C4-2B (cell line): ENCODE measurements around the gene GRAMD2B.

Experiments
- H3K27ac ChIP-seq: fragments of 450-650 bp; 2 replicates; pipeline ENCODE4 v1.5.1; 2017
- CTCF ChIP-seq: fragments of 450-650 bp; conservative IDR thresholded peaks from 2 replicates; pipeline ENCODE4 v1.5.1; 2017; ENCODE audit warnings: mild to moderate bottlenecking
- ZFX ChIP-seq: fragments of 450-650 bp; IDR thresholded peaks from 2 replicates; pipeline ENCODE4 v1.6.1; 2017

Gene GRAMD2B

GRCh38 chr5:126384985-126385384 lies 38.2 kb upstream of the GRAMD2B start:
- TF ChIP-seq CTCF (no peak), ZFX (no peak)
- H3K27ac ChIP-seq: no peak overlapping the region

GRCh38 chr5:126385524-126386502 lies 37.4 kb upstream of the GRAMD2B start:
- no peak for TF ChIP-seq CTCF
- TF ChIP-seq ZFX: no peak
- H3K27ac ChIP-seq: no peak overlapping the region

- TF ChIP-seq ZFX (no peak), CTCF (no peak)
- H3K27ac ChIP-seq: no peak overlapping the region
These were observed 34.0 kb upstream of the GRAMD2B start for GRCh38 chr5:126389179-126389578.

- no peak overlapping the region for H3K27ac ChIP-seq
- TF ChIP-seq ZFX (no peak), CTCF (no peak)
These were observed 33.2 kb upstream of the GRAMD2B start for GRCh38 chr5:126390051-126390450.

- H3K27ac ChIP-seq: no peak overlapping the region
- TF ChIP-seq CTCF (no peak), ZFX (no peak)
These were observed 31.8 kb upstream of the GRAMD2B start for GRCh38 chr5:126391386-126391785.

GRCh38 chr5:126394211-126394788 lies 28.9 kb upstream of the GRAMD2B start:
- TF ChIP-seq ZFX (no peak), CTCF (no peak)
- no peak overlapping the region for H3K27ac ChIP-seq

- no peak overlapping the region for H3K27ac ChIP-seq
- TF ChIP-seq CTCF: no peak
- TF ChIP-seq ZFX: no peak
These were observed 28.0 kb upstream of the GRAMD2B start for GRCh38 chr5:126395198-126395597.
